ENCODE data around the gene CEP112. TPM values are rescaled to one million over a fixed set of nuclear protein-coding genes. Genes with fewer than 3 reads are reported as not detected.

The CEP112 gene
- total and polyA plus RNA-seq, 2 experiments from 2014 or later, result 4.0 to 4.3 TPM

DNA sequence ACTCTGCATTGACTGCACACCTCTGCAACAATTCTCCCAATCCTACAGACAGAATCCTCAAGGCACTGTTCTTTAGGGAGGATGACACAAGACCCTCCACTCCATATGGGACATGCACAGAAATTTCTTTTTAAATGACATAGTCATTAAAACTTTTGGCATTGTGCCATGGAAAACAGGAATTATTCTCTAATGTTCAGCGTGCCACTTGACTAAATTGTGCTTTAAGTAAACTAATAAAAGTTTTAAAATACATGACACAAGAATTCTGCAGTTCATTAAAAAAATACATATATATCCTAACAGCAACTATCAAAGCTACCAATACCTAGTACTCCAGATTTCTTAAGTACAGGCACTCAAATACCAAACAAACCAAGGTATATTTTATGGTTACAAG is 16.0 kb downstream of the CEP112 start (continued):
- TF ChIP-seq, protein P1, sequence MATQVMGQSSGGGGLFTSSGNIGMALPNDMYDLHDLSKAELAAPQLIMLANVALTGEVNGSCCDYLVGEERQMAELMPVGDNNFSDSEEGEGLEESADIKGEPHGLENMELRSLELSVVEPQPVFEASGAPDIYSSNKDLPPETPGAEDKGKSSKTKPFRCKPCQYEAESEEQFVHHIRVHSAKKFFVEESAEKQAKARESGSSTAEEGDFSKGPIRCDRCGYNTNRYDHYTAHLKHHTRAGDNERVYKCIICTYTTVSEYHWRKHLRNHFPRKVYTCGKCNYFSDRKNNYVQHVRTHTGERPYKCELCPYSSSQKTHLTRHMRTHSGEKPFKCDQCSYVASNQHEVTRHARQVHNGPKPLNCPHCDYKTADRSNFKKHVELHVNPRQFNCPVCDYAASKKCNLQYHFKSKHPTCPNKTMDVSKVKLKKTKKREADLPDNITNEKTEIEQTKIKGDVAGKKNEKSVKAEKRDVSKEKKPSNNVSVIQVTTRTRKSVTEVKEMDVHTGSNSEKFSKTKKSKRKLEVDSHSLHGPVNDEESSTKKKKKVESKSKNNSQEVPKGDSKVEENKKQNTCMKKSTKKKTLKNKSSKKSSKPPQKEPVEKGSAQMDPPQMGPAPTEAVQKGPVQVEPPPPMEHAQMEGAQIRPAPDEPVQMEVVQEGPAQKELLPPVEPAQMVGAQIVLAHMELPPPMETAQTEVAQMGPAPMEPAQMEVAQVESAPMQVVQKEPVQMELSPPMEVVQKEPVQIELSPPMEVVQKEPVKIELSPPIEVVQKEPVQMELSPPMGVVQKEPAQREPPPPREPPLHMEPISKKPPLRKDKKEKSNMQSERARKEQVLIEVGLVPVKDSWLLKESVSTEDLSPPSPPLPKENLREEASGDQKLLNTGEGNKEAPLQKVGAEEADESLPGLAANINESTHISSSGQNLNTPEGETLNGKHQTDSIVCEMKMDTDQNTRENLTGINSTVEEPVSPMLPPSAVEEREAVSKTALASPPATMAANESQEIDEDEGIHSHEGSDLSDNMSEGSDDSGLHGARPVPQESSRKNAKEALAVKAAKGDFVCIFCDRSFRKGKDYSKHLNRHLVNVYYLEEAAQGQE (IDR thresholded peaks at IDR 0.05; ENCODE audit: unreplicated experiment), result no peak
- no peak for TF ChIP-seq CTCF (conservative IDR thresholded peaks at IDR 0.05; ENCODE audit: low read depth in 2 of 2)
- no peak for TF ChIP-seq EZH2 (IDR thresholded peaks at IDR 0.05; ENCODE audit: low read depth, unreplicated experiment)
- no peak for TF ChIP-seq CREB1 (CRISPR knock-in tag; IDR thresholded peaks at IDR 0.05; ENCODE audit: low read depth)
- TF ChIP-seq ETS1 (IDR thresholded peaks at IDR 0.05), result no peak
- TF ChIP-seq NANOG (IDR thresholded peaks at IDR 0.05; ENCODE audit: borderline replicate concordance), result no peak

GRCh38 chr17:66172691-66173223 is 19.2 kb downstream of the CEP112 start:
- no peaks in the 10 kb centered on the region for H4K20me1 ChIP-seq (replicated peaks; ENCODE audit: insufficient read depth)
- ATAC-seq (no peak), DNase-seq (ENCODE audit: low spot score) (no peak)
- Mint-ChIP-seq H3K9me3 (no peaks in the 10 kb centered on the region), H3K27ac (no peak overlapping the region), H3K36me3 (ENCODE audit: low read depth) (no peaks in the 10 kb centered on the region), H3K4me1 (no peaks in the 10 kb centered on the region), H3K27me3 (ENCODE audit: insufficient read depth, low read depth, poor library complexity) (peaks cover 2% of the 10 kb centered on the region), H3K4me3 (no peak overlapping the region)
- H3K9me2 ChIP-seq (ENCODE audit: insufficient read depth), result no peaks in the 10 kb centered on the region
- no peaks in the 10 kb centered on the region for H3K27me3 ChIP-seq (ENCODE audit: insufficient read depth)
- no peak overlapping the region for H3K27ac ChIP-seq (ENCODE audit: low read depth)
- H3K79me2 ChIP-seq (replicated peaks; ENCODE audit: insufficient read depth), result no peaks in the 10 kb centered on the region
- no peak overlapping the region for H3K4me3 ChIP-seq
- H3F3A ChIP-seq (replicated peaks; ENCODE audit: low read depth), result no peaks in the 10 kb centered on the region
- H3K4me1 ChIP-seq (ENCODE audit: insufficient read depth), result no peaks in the 10 kb centered on the region
- H3K36me3 ChIP-seq (ENCODE audit: insufficient read depth), result no peaks in the 10 kb centered on the region
- H2AFZ ChIP-seq, result no peak overlapping the region
- no peak overlapping the region for H3K4me2 ChIP-seq
- TF ChIP-seq ETS1 (IDR thresholded peaks at IDR 0.05), result no peak
- no peak for TF ChIP-seq ZNF114 (CRISPR knock-in tag; IDR thresholded peaks at IDR 0.05)
- TF ChIP-seq EZH2phosphoT487 (IDR thresholded peaks at IDR 0.05; ENCODE audit: unreplicated experiment), result no peak
- TF ChIP-seq, protein P1 (IDR thresholded peaks at IDR 0.05; ENCODE audit: unreplicated experiment), result no peak
- TF ChIP-seq EZH2 (IDR thresholded peaks at IDR 0.05; ENCODE audit: low read depth, unreplicated experiment), result no peak
- TF ChIP-seq JUNB (IDR thresholded peaks at IDR 0.05; ENCODE audit: unreplicated experiment), result no peak
- TF ChIP-seq POLR2AphosphoS5 (IDR thresholded peaks at IDR 0.05; ENCODE audit: low read depth), result no peak
